B cell (primary cell): ENCODE data around the gene RNF7. TPM values are rescaled to one million over a fixed set of nuclear protein-coding genes. Genes with fewer than 3 reads are reported as not detected.

Experiments used
- ATAC-seq: fragments of 200-7000 bp; cut with Tn5 transposase; one replicate; pipeline ENCODE4 v1.10.0; 2021; ENCODE audit warnings: low read depth, mild to moderate bottlenecking, moderate number of reproducible peaks, moderate library complexity
- CTCF ChIA-PET: fragments of 350-600 bp; sonication (Branson Sonifier 250); formaldehyde crosslinking; loops from one replicate; lab custom pipeline; 2021; ENCODE audit warnings: antibody characterized with exemption, inconsistent platforms; lab: Charles Lee
- POLR2A ChIA-PET: fragments of 350-600 bp; sonication (Branson Sonifier 250); formaldehyde crosslinking; loops from one replicate; lab custom pipeline; 2021; ENCODE audit warnings: antibody characterized with exemption; lab: Charles Lee
- DNase-seq: peaks from one replicate; pipeline ENCODE4 v3.0.0; 2013
- H2AFZ ChIP-seq: 2 replicates; pipeline ENCODE4 v1.6.1; 2012; ENCODE audit warnings: mild to moderate bottlenecking, low read depth, low read length; ENCODE audit not compliant: insufficient read depth, poor library complexity, severe bottlenecking
- H3K27ac ChIP-seq, 2 donors: 1 replicate in 1 of 2; 2 replicates in 1 of 2; pipeline ENCODE4 v1.5.1; 2012 to 2013; ENCODE audit warnings: low read length in 2 of 2, mild to moderate bottlenecking in 2 of 2, moderate library complexity in 1 of 2
- H3K27me3 ChIP-seq, 4 experiments: fragments of 200-600 bp in 1 of 4; sonication (generic) in 1 of 4; replicated peaks in 1 of 4; 1 replicate in 2 of 4; 2 replicates in 2 of 4; pipeline versions ENCODE4 v1.6.1 to v1.7.0; 2013 to 2016; ENCODE audit warnings: low read length in 3 of 4, mild to moderate bottlenecking in 2 of 4, mixed read lengths in 1 of 4, moderate library complexity in 1 of 4; ENCODE audit not compliant: insufficient read depth in 4 of 4, control insufficient read depth in 3 of 4; ENCODE audit errors: control extremely low read depth in 1 of 4
- H3K36me3 ChIP-seq, 2 experiments: replicated peaks in 1 of 2; 1 replicate in 1 of 2; 2 replicates in 1 of 2; pipeline versions ENCODE4 v1.6.1 to v1.7.1; 2013; ENCODE audit warnings: low read length in 1 of 2; ENCODE audit not compliant: insufficient read depth in 2 of 2, control insufficient read depth in 1 of 2; ENCODE audit errors: control extremely low read depth in 1 of 2, extremely low read depth in 1 of 2
- H3K4me1 ChIP-seq, 2 donors: fragments of 200-600 bp in 1 of 2; sonication (generic) in 1 of 2; 1 replicate in 1 of 2; 2 replicates in 1 of 2; pipeline versions ENCODE4 v1.5.1 to v1.6.1; 2013 to 2017; ENCODE audit warnings: low read length in 2 of 2; ENCODE audit not compliant: control insufficient read depth in 2 of 2, insufficient read depth in 2 of 2
- H3K4me2 ChIP-seq: replicated peaks from 2 replicates; pipeline ENCODE3; 2012; ENCODE audit warnings: mild to moderate bottlenecking, low read depth, low read length; ENCODE audit not compliant: poor library complexity, severe bottlenecking
- H3K4me3 ChIP-seq, 5 experiments: fragments of 200-600 bp in 1 of 5; sonication (generic) in 1 of 5; 1 replicate in 3 of 5; 2 replicates in 2 of 5; pipeline versions ENCODE4 v1.5.1 to v1.7.0; 2011 to 2016; ENCODE audit warnings: low read length in 4 of 5, mild to moderate bottlenecking in 4 of 5, low read depth in 2 of 5, control low read depth in 1 of 5, moderate library complexity in 1 of 5; ENCODE audit not compliant: insufficient read depth in 1 of 5; ENCODE audit errors: control extremely low read depth in 1 of 5, extremely low read depth in 1 of 5
- H3K79me2 ChIP-seq: fragments of 200-600 bp; sonication (generic); one replicate; pipeline ENCODE4 v1.6.0; 2016; ENCODE audit warnings: low read length; ENCODE audit not compliant: control insufficient read depth, insufficient read depth
- H3K9ac ChIP-seq: fragments of 200-600 bp; sonication (generic); 2 replicates; pipeline ENCODE4 v1.6.1; 2017; ENCODE audit warnings: mild to moderate bottlenecking, low read length, moderate library complexity
- H3K9me3 ChIP-seq, 3 donors: one replicate each; pipeline versions ENCODE4 v1.6.1 to v1.7.1; 2013; ENCODE audit warnings: low read length in 2 of 3; ENCODE audit not compliant: control insufficient read depth in 2 of 3, insufficient read depth in 1 of 3; ENCODE audit errors: control extremely low read depth in 1 of 3
- H4K20me1 ChIP-seq: 2 replicates; pipeline ENCODE4 v1.6.0; 2012; ENCODE audit warnings: mild to moderate bottlenecking, low read length; ENCODE audit not compliant: insufficient read depth, control insufficient read depth, poor library complexity, severe bottlenecking
- H3K27ac Mint-ChIP-seq: one replicate; pipeline ENCODE4 v1.8.0; 2021; ENCODE audit warnings: mixed read lengths
- H3K27me3 Mint-ChIP-seq: one replicate; pipeline ENCODE4 v1.8.0; 2021; ENCODE audit warnings: mixed read lengths
- H3K4me1 Mint-ChIP-seq: one replicate; pipeline ENCODE4 v1.8.0; 2021; ENCODE audit warnings: mixed read lengths
- H3K4me3 Mint-ChIP-seq: one replicate; pipeline ENCODE4 v1.8.0; 2021; ENCODE audit warnings: mixed read lengths
- H3K9me3 Mint-ChIP-seq: one replicate; pipeline ENCODE4 v1.8.0; 2022; ENCODE audit warnings: mixed read lengths; ENCODE audit not compliant: insufficient read depth
- EZH2 ChIP-seq: IDR thresholded peaks from 2 replicates; pipeline ENCODE4 v1.6.1; 2012; ENCODE audit warnings: borderline replicate concordance, low read depth, mild to moderate bottlenecking, moderate library complexity, low read length; ENCODE audit not compliant: insufficient read depth, poor library complexity, severe bottlenecking
- whole genome bisulfite sequencing: methylation state at CpG from one replicate; pipeline ENCODE4 v1.1.5; 2013; ENCODE audit warnings: missing lambda C conversion rate; ENCODE audit not compliant: insufficient coverage; 5-methylcytosine and 5-hydroxymethylcytosine counted together
- intact Hi-C: fragments of 100-400 bp; cut with micrococcal nuclease; formaldehyde crosslinking; loops from one replicate; pipeline ENCODE4 v1.10.0; 2022
- polyA plus RNA-seq: library from polyadenylated mRNA; depleted of rRNA; stranded (reverse); fragments of >200 nt; gene quantifications from 2 replicates; pipeline ENCODE4 v1.2.3, GENCODE V29; 2012
- total RNA-seq, 2 donors: library from RNA; stranded (reverse); fragments of 120-200 nt in 1 of 2; gene quantifications; 1 replicate in 1 of 2; 2 replicates in 1 of 2; pipeline versions ENCODE4 v1.2.3 to v1.2.4, GENCODE V29; 2013 to 2022
- TF ChIP-seq, protein P1 (sequence below): fragments of 200-600 bp; IDR thresholded peaks from one replicate; pipeline ENCODE4 v1.8.0; 2022; ENCODE audit warnings: antibody characterized with exemption, mild to moderate bottlenecking

The RNF7 gene
- total and polyA plus RNA-seq, 2 donors (not counting 1 experiment from before 2014, with no cell fraction given) = 38.0 to 40.9 TPM

DNA sequence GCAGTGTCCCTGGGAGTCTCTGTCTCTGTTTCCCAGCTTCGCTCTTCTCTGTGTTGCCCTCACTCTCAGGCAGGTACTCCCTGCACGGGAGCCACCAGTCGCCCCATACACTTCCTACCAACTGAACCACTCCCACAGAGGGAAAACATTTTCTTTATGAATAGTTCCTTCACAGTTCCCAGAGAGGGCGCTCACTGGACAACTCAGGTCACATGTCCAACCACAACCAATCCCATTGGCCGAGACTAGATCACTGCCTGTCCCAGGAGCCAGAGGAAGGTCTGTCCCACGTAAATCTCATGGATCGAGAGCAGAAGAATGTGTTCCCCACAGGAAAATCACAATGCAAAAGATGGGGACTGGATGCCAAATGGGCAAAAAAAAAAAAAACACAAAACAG is 51.2 kb downstream of the RNF7 start:
- TF ChIP-seq EZH2 = no peak
- TF ChIP-seq, protein P1, sequence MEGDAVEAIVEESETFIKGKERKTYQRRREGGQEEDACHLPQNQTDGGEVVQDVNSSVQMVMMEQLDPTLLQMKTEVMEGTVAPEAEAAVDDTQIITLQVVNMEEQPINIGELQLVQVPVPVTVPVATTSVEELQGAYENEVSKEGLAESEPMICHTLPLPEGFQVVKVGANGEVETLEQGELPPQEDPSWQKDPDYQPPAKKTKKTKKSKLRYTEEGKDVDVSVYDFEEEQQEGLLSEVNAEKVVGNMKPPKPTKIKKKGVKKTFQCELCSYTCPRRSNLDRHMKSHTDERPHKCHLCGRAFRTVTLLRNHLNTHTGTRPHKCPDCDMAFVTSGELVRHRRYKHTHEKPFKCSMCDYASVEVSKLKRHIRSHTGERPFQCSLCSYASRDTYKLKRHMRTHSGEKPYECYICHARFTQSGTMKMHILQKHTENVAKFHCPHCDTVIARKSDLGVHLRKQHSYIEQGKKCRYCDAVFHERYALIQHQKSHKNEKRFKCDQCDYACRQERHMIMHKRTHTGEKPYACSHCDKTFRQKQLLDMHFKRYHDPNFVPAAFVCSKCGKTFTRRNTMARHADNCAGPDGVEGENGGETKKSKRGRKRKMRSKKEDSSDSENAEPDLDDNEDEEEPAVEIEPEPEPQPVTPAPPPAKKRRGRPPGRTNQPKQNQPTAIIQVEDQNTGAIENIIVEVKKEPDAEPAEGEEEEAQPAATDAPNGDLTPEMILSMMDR = no peak
- Histone ChIP-seq H3K27me3 (no peaks in the 10 kb centered on the region), H3K36me3 (no peaks in the 10 kb centered on the region), H4K20me1 (no peaks in the 10 kb centered on the region), H3K79me2 (no peaks in the 10 kb centered on the region), H3K4me2 (no peak overlapping the region), H3K9me3 (peaks cover 0 to 5% (median 0%) of the 10 kb centered on the region in 3 donors), H3K4me3 (no peak overlapping the region), H3K4me1 (no peaks in the 10 kb centered on the region), H2AFZ (no peak overlapping the region), H3K9ac (no peak overlapping the region), H3K27ac (no peak overlapping the region)
- intact Hi-C loops = no loop called here
- H3K4me3 Mint-ChIP-seq = no peak overlapping the region
- WGBS = 89% methylated on average over 7 of the region's 7 CpGs
- H3K9me3 Mint-ChIP-seq = no peaks in the 10 kb centered on the region
- H3K27me3 Mint-ChIP-seq = no peaks in the 10 kb centered on the region
- no peak for ATAC-seq
- no peak overlapping the region for H3K27ac Mint-ChIP-seq
- ChIA-PET CTCF (no interaction called here), POLR2A (no interaction called here)
- DNase-seq = no peak
- H3K4me1 Mint-ChIP-seq = peaks cover 1% of the 10 kb centered on the region

DNA sequence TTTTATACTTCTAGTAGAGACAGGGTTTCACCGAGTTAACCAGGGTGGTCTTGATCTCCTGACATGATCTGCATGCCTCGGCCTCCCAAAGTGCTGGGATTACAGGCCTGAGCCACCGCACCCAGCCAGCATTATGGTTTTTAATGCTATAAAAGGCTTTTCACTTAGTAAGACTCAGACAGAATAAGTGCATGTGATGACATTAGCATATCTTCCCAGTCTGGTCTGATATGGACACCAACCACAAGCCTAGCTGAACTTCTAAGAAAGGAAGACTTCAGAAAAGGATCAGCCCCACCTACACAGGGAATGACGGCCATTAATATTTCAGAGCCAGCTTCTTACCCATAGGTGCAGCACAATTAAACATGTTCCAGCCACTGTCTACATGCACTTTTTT is 52.1 kb downstream of the RNF7 start:
- Histone ChIP-seq H2AFZ (no peak overlapping the region), H3K27me3 (no peaks in the 10 kb centered on the region), H3K4me1 (no peaks in the 10 kb centered on the region), H4K20me1 (no peaks in the 10 kb centered on the region), H3K9me3 (peaks cover 0 to 5% (median 0%) of the 10 kb centered on the region in 3 donors), H3K9ac (no peak overlapping the region), H3K79me2 (no peaks in the 10 kb centered on the region), H3K27ac (no peak overlapping the region), H3K36me3 (no peaks in the 10 kb centered on the region), H3K4me2 (no peak overlapping the region), H3K4me3 (no peak overlapping the region)
- intact Hi-C loops = no loop called here
- Mint-ChIP-seq H3K4me1 (peaks cover 4% of the 10 kb centered on the region), H3K27me3 (no peaks in the 10 kb centered on the region), H3K9me3 (no peaks in the 10 kb centered on the region), H3K4me3 (no peak overlapping the region), H3K27ac (no peak overlapping the region)
- TF ChIP-seq, protein P1 = no peak
- no peak for TF ChIP-seq EZH2
- no peak for DNase-seq
- CTCF ChIA-PET = interaction anchor here (0.7 kb wide), 1 partner anchor 64 kb away, joined by 3 read pairs; no protein-coding TSS in a partner anchor
- ATAC-seq = no peak
- WGBS = 100% methylated on average over 3 of the region's 4 CpGs
- POLR2A ChIA-PET = no interaction called here
